ENCODE results near the gene GLUL. TPM values are rescaled to one million over a fixed set of nuclear protein-coding genes. Genes with fewer than 3 reads are reported as not detected.
"Not testable (repeated sequence)": the region's sequence is repeated elsewhere in the genome, so short reads cannot be mapped to it uniquely, and the experiment has no call there.

The GLUL gene
- total RNA-seq, 1 donor from 2014 or later: 264 TPM

- Mint-ChIP-seq H3K27me3 (ENCODE audit: low read depth) (no peaks in the 10 kb centered on the region), H3K4me1 (peaks cover 20% of the 10 kb centered on the region), H3K9me3 (no peaks in the 10 kb centered on the region), H3K4me3 (no peak overlapping the region), H3K27ac (no peak overlapping the region), H3K36me3 (no peaks in the 10 kb centered on the region)
- no peak for DNase-seq (ENCODE audit: low spot score in 2 of 2, unreplicated experiment in 2 of 2)
- TF ChIP-seq CTCF (IDR thresholded peaks at IDR 0.05; ENCODE audit: unreplicated experiment): no peak
These were observed 51.9 kb downstream of the GLUL start for GRCh38 chr1:182339684-182340083.

GRCh38 chr1:182338806-182339370 is 52.7 kb downstream of the GLUL start:
- DNase-seq (ENCODE audit: low spot score in 2 of 2, unreplicated experiment in 2 of 2): no peak
- TF ChIP-seq CTCF (IDR thresholded peaks at IDR 0.05; ENCODE audit: unreplicated experiment): no peak
- peaks cover 24% of the 10 kb centered on the region for H3K4me1 Mint-ChIP-seq
- H3K36me3 Mint-ChIP-seq: no peaks in the 10 kb centered on the region
- H3K27ac Mint-ChIP-seq: no peak overlapping the region
- no peaks in the 10 kb centered on the region for H3K9me3 Mint-ChIP-seq
- no peaks in the 10 kb centered on the region for H3K27me3 Mint-ChIP-seq (ENCODE audit: low read depth)
- no peak overlapping the region for H3K4me3 Mint-ChIP-seq

- Mint-ChIP-seq H3K9me3 (no peaks in the 10 kb centered on the region), H3K27ac (peak overlapping the region; percentile 56), H3K4me1 (peaks cover 27% of the 10 kb centered on the region), H3K4me3 (no peak overlapping the region), H3K36me3 (no peaks in the 10 kb centered on the region), H3K27me3 (ENCODE audit: low read depth) (no peaks in the 10 kb centered on the region)
- no peak for DNase-seq (ENCODE audit: low spot score in 2 of 2, unreplicated experiment in 2 of 2)
- no peak for TF ChIP-seq CTCF (IDR thresholded peaks at IDR 0.05; ENCODE audit: unreplicated experiment)
These were observed 53.6 kb downstream of the GLUL start for GRCh38 chr1:182337736-182338571.

- no peak for DNase-seq (ENCODE audit: low spot score in 2 of 2, unreplicated experiment in 2 of 2)
- peak overlapping the region; percentile 60 for H3K27ac Mint-ChIP-seq
- no peaks in the 10 kb centered on the region for H3K36me3 Mint-ChIP-seq
- TF ChIP-seq CTCF (IDR thresholded peaks at IDR 0.05; ENCODE audit: unreplicated experiment): no peak
- no peaks in the 10 kb centered on the region for H3K9me3 Mint-ChIP-seq
- H3K4me1 Mint-ChIP-seq: peaks cover 27% of the 10 kb centered on the region
- H3K27me3 Mint-ChIP-seq (ENCODE audit: low read depth): no peaks in the 10 kb centered on the region
- no peak overlapping the region for H3K4me3 Mint-ChIP-seq
These were observed 55.6 kb downstream of the GLUL start for GRCh38 chr1:182335771-182336566.

- H3K27ac Mint-ChIP-seq; DNase-seq (ENCODE audit: low spot score in 2 of 2, unreplicated experiment in 2 of 2): not testable (repeated sequence)
- peaks cover 29% of the 10 kb centered on the region for H3K4me1 Mint-ChIP-seq
These were observed 58.5 kb downstream of the GLUL start for GRCh38 chr1:182333071-182333571.

More at GRCh38 chr1:182333071-182333571, 58.5 kb downstream of the GLUL start:
- H3K9me3 Mint-ChIP-seq; H3K4me3 Mint-ChIP-seq; H3K36me3 Mint-ChIP-seq; H3K27me3 Mint-ChIP-seq (ENCODE audit: low read depth): not testable (repeated sequence)

All from mesothelial cell of epicardium (in vitro differentiated cells).